Measurements from ENCODE around the gene IQSEC1. TPM values are rescaled to one million over a fixed set of nuclear protein-coding genes. Genes with fewer than 3 reads are reported as not detected.

Gene IQSEC1
- polyA plus RNA-seq, 3 donors = 17.7 to 61.7 (median 30.3) TPM

GRCh38 chr3:12961697-12962036 is 111.6 kb downstream of the IQSEC1 start:
- peaks cover 0 to 1% of the 10 kb centered on the region in 2 donors for H3K27me3 ChIP-seq (ENCODE audit: control insufficient read depth in 2 of 2, insufficient read depth in 2 of 2, low read length in 2 of 2)
- H3K4me1 ChIP-seq (ENCODE audit: control insufficient read depth in 1 of 2, insufficient read depth in 2 of 2, low read length in 2 of 2) = peaks cover 53 to 90% of the 10 kb centered on the region in 2 donors
- H3K36me3 ChIP-seq (replicated peaks in 1 of 2; ENCODE audit: control insufficient read depth in 1 of 2, insufficient read depth in 2 of 2, low read length in 2 of 2) = peaks cover 28 to 73% of the 10 kb centered on the region in 2 donors
- intact Hi-C loops (cut with micrococcal nuclease) = loop anchor here in 1 of 2 donors (10.0 kb wide), 1 partner anchor 523 kb away; the partner anchor contains the start of gene HDAC11
- 100% methylated on average over 1 of the region's 1 CpG for WGBS (ENCODE audit: insufficient coverage)
- H3K27ac Mint-ChIP-seq = peak overlapping the region in 1 of 7 donors; percentile 28
- H3K4me3 Mint-ChIP-seq = no peak overlapping the region
- H3K9me3 ChIP-seq (replicated peaks in 1 of 2; ENCODE audit: control insufficient read depth in 1 of 2, insufficient read depth in 1 of 2, low read length in 2 of 2) = no peaks in the 10 kb centered on the region
- DNase-seq = no peak
- no peak overlapping the region for H3K9ac ChIP-seq (ENCODE audit: insufficient read depth, low read length, poor library complexity, severe bottlenecking)
- H3K4me2 ChIP-seq (replicated peaks; ENCODE audit: extremely low read depth, low read length, poor library complexity, severe bottlenecking) = no peak overlapping the region
- H4K20me1 ChIP-seq (ENCODE audit: insufficient read depth, low read length) = peaks cover 100% of the 10 kb centered on the region
- peaks cover 0 to 9% (median 7%) of the 10 kb centered on the region in 3 donors for H3K27me3 Mint-ChIP-seq (ENCODE audit: low read depth in 3 of 3)
- H3K9me3 Mint-ChIP-seq = peaks cover 0 to 3% (median 0%) of the 10 kb centered on the region in 7 donors
- H3K4me3 ChIP-seq (replicated peaks in 1 of 3; ENCODE audit: low read depth in 2 of 3, low read length in 3 of 3) = no peak overlapping the region
- no peak overlapping the region for H2AFZ ChIP-seq (ENCODE audit: insufficient read depth, low read depth, low read length, poor library complexity, severe bottlenecking)
- H3K27ac ChIP-seq (ENCODE audit: low read depth in 1 of 2, low read length in 2 of 2) = no peak overlapping the region
- H3K79me2 ChIP-seq (ENCODE audit: insufficient read depth, low read length) = peaks cover 100% of the 10 kb centered on the region
- peaks cover 95% of the 10 kb centered on the region for H3K4me1 Mint-ChIP-seq
- peaks cover 70 to 81% of the 10 kb centered on the region in 2 donors for H3K36me3 Mint-ChIP-seq
- no peak for TF ChIP-seq CTCF (IDR thresholded peaks at IDR 0.05)

- peaks cover 100% of the 10 kb centered on the region for H3K79me2 ChIP-seq (ENCODE audit: insufficient read depth, low read length)
- WGBS (ENCODE audit: insufficient coverage) = 62% methylated on average over 4 of the region's 4 CpGs
- no peak for TF ChIP-seq CTCF (IDR thresholded peaks at IDR 0.05)
- Mint-ChIP-seq H3K4me1 (peaks cover 97% of the 10 kb centered on the region), H3K9me3 (peaks cover 0 to 3% (median 0%) of the 10 kb centered on the region in 7 donors), H3K27me3 (ENCODE audit: low read depth in 3 of 3) (peaks cover 0 to 9% (median 2%) of the 10 kb centered on the region in 3 donors), H3K27ac (peak overlapping the region in 4 of 7 donors; percentile 19 to 31 (median 29)), H3K36me3 (peaks cover 71 to 81% of the 10 kb centered on the region in 2 donors), H3K4me3 (peak overlapping the region; percentile 57 to 85)
- no peak overlapping the region for H3K9ac ChIP-seq (ENCODE audit: insufficient read depth, low read length, poor library complexity, severe bottlenecking)
- H2AFZ ChIP-seq (ENCODE audit: insufficient read depth, low read depth, low read length, poor library complexity, severe bottlenecking) = no peak overlapping the region
- peaks cover 54 to 90% of the 10 kb centered on the region in 2 donors for H3K4me1 ChIP-seq (ENCODE audit: control insufficient read depth in 1 of 2, insufficient read depth in 2 of 2, low read length in 2 of 2)
- H3K27me3 ChIP-seq (ENCODE audit: control insufficient read depth in 2 of 2, insufficient read depth in 2 of 2, low read length in 2 of 2) = no peaks in the 10 kb centered on the region
- peak overlapping the region; percentile 65 for H3K4me2 ChIP-seq (replicated peaks; ENCODE audit: extremely low read depth, low read length, poor library complexity, severe bottlenecking)
- peak overlapping the region in 1 of 2 donors; percentile 29 for H3K27ac ChIP-seq (ENCODE audit: low read depth in 1 of 2, low read length in 2 of 2)
- H3K9me3 ChIP-seq (replicated peaks in 1 of 2; ENCODE audit: control insufficient read depth in 1 of 2, insufficient read depth in 1 of 2, low read length in 2 of 2) = no peaks in the 10 kb centered on the region
- H3K36me3 ChIP-seq (replicated peaks in 1 of 2; ENCODE audit: control insufficient read depth in 1 of 2, insufficient read depth in 2 of 2, low read length in 2 of 2) = peaks cover 30 to 76% of the 10 kb centered on the region in 2 donors
- H3K4me3 ChIP-seq (replicated peaks in 1 of 3; ENCODE audit: low read depth in 2 of 3, low read length in 3 of 3) = peak overlapping the region in 1 of 3 experiments; percentile 67
- peaks cover 100% of the 10 kb centered on the region for H4K20me1 ChIP-seq (ENCODE audit: insufficient read depth, low read length)
- no peak for DNase-seq
- intact Hi-C loops (cut with micrococcal nuclease) = loop anchor here in 1 of 2 donors (10.0 kb wide), 1 partner anchor 524 kb away; the partner anchor contains the start of gene HDAC11
These were observed 112.1 kb downstream of the IQSEC1 start for GRCh38 chr3:12961007-12961696.
